HG03045 (cell line): Measurements from ENCODE around the gene RUSF1.
A peak's percentile ranks its signal among the peaks of the same experiment; 100 is the strongest.

Source experiments
- ATAC-seq: cut with Tn5 transposase; IDR thresholded peaks from one replicate; pipeline ENCODE4 v1.9.1; 2021; ENCODE audit warnings: mild to moderate bottlenecking, moderate library complexity; ENCODE audit not compliant: unreplicated experiment

Gene RUSF1

DNA sequence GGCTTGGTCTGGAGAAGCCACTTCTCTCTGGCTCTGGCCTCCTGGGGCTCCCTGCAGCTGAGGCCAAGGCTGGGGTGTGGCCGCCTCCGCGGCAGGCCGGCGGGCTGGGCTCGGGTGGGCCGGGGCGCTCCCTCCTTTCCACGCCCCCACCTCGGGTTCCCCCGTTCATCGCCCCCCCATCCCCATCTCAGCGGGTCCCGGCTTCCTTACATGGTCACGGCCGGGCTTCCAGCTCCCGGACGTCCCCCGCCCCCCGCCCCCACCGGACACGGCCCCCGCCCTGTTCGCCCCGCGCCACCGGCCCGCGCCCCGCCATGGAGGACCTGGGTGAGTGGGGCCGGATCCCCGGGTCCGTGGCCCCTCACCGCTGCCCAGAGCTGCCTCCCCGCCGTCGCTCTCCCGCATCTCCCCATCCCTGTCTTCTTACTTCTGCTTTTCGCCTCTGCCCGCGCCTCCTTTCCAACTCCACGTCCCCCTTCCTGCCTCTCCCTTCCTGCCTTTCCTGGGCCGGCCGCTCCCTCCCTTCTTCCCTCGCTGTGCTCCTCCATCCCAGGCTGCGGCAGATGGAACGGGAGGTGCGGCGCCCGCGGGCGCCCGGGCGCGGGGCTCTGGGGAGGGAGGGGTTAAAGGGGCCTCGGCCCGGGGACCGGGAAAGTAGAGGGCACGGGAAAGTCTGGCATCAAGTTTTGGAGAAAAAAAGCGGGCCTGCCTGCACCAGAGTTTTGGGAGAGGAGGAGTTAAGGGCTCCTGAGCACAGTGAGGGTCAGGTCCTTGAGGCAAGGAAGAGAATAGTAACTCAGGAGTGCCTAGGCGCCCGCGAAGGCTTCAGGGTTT, 36.1 kb downstream of the RUSF1 start, which contains the start of gene TGFB1I1:
Gene TGFB1I1, plus strand, starts transcription at position 278 of the 834 bp plus-strand sequence. Its CDS starts 37 bp downstream, at position 315.
- no peak for ATAC-seq

DNA sequence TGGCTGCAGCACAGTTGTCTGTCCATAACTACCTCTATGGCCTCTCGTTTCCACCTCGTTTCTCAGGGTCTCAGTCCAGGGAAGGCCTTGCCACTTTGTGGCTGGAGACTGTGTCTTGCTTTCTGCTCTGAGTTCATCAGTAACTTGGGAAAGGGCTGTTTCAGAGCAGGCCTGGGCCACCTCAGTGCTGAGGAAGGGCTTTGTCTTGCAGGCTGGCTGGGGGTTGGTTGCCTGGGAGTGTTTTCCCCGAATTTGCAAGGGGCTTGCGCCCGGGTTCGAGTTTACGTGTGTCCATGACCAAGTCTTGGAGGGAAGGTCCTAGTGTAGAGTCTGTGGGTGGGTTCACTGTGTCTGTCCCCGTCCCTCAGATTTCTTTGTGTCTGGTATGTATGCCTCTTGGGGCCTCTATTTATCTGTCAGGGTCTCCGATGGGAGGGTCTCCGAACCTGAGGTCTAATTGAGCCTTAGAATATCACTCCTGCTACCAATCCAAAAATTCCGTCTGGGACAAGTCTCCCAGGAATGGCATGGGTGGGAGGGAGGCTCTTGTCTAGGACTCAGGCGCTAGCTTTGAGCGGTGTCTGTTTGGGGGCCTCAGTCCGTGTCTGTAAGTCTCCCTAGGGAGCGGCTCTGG, 36.8 kb downstream of the RUSF1 start:
- ATAC-seq: no peak

DNA sequence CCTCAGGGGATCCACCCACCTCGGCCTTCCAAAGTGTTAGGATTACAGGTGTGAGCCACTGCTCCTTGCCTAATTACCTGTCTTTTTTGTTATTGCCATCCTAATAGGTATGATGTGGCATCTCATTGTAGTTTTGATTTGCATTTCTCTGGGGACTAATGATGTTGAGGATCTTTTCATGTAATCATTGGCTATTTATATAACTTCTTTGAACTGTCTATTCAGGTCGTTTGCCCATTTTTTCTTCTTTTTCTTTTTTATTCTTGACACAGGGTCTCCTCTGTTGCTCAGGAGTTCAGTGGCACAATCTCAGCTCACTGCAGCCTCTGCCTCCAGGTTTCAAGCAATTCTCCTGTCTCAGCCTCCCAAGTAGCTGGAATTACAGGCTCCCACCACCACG, 37.6 kb downstream of the RUSF1 start:
- ATAC-seq: no peak

DNA sequence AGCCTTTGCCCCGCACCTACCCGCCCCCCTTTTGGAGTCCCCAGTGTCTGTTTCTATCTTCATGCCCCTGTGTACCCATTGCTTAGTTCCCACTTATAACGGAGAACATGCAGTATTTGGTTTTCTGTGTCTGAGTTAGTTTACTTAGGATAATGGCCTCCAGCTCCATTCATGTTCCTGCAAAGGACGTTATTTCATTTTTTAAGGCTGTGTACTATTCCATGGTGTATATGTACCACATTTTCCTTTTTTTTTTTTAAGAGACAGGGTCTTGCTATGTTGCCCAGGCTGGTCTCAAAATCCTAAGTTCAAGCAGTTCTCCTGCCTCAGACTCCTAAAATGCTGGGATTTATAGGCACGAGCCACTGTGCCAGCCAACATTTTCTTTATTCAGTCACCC, 40.3 kb downstream of the RUSF1 start:
- no peak for ATAC-seq

DNA sequence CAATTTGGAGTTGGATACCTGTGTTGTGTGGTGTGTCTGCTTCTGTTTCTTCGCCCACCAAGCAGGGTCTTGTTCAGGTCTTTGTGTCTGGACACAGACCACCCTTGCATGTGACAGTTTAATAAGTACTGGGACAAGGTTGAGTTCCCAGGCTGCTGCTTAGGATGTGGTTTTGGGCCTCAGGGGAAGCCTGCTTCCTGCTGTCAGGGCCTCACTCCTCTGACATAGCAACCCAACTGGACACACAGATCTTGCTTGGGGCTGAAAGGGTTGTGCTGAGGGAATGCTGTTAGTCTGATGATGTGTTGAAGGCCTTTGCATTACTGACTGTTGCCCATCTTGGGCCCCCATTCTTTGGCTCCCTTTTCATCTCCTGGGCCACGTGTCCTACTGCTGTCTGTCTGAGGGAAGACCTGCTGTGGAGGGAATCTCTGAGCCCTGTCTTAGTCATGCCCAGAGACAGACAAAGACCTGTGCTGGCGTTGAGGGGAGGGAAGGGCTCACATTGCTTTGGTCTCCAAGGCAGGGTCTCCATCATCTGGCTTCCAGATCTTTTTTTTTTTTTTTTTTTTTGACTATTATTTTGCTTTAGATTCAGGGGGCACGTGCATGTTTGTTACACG, 40.9 kb downstream of the RUSF1 start:
- no peak for ATAC-seq

DNA sequence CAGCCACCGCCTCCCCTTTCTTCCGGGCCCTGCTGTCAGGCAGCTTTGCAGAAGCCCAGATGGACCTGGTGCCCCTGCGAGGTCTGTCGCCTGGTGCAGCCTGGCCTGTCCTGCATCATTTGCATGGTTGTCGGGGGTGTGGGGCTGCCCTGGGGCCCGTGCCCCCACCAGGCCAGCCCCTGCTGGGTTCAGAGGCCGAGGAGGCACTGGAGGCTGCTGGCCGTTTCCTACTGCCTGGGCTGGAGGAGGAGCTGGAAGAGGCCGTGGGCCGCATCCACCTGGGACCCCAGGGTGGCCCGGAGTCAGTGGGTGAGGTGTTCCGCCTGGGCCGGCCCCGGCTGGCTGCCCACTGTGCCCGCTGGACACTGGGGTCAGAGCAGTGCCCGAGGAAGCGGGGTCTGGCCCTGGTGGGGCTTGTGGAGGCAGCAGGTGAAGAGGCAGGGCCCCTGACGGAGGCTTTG, 41.8 kb downstream of the RUSF1 start:
- ATAC-seq: no peak

DNA sequence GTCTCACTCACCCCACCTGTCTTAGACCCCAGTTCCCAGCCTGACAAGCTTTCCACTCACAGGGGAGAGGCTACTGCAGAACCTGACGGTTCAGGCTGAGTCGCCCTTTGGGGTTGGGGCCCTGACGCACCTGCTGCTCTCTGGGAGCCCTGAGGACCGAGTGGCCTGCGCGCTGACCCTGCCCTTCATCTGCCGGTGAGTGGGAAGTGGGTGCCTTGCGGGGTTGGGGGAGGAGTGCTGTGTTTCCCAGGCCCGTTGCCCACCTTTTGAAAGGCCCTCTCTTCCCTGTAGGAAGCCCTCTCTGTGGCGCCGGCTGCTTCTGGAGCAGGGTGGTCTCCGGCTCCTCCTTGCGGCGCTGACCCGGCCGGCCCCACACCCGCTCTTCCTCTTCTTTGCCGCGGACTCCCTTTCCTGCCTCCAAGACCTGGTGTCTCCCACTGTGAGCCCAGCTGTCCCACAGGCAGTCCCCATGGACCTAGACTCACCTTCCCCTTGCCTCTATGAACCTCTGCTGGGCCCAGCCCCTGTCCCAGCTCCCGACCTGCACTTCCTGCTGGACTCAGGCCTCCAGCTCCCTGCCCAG, 42.3 kb downstream of the RUSF1 start:
- ATAC-seq: no peak

DNA sequence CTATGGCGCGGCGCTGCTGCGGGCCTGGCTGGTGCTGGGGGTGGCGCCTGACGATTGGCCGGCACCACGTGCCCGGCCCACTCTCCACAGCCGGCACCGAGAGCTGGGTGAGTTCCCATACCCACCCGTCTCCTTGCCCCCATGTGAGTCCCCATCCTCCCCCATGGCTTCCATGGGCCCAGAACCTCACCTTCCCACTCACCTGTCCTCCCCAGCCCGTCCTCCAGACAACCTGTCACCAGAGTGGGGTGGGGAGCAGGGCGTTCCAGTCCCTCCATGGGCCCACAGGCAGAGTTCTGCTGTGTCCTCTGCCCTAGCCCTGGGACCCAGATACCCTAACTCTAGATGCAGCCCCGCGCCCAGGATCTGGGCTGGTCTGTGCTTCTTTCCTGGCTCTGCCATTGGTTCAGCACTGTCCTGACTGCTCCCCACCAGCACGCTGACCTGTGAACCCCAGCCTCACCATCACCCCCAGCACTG, 43.4 kb downstream of the RUSF1 start:
- no peak for ATAC-seq

DNA sequence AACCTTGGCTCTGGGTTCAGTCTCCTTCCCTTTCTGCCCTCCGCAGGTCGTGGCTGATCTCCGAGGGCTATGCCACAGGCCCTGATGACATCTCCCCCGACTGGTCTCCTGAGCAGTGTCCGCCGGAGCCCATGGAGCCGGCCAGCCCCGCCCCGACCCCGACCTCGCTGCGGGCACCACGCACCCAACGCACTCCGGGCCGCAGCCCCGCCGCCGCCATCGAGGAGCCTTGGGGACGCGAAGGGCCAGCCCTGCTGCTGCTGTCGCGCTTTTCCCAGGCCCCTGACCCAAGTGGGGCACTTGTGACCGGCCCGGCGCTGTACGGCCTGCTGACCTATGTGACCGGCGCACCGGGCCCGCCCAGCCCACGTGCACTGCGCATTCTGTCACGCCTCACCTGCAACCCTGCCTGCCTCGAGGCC, 43.8 kb downstream of the RUSF1 start:
- no peak for ATAC-seq

DNA sequence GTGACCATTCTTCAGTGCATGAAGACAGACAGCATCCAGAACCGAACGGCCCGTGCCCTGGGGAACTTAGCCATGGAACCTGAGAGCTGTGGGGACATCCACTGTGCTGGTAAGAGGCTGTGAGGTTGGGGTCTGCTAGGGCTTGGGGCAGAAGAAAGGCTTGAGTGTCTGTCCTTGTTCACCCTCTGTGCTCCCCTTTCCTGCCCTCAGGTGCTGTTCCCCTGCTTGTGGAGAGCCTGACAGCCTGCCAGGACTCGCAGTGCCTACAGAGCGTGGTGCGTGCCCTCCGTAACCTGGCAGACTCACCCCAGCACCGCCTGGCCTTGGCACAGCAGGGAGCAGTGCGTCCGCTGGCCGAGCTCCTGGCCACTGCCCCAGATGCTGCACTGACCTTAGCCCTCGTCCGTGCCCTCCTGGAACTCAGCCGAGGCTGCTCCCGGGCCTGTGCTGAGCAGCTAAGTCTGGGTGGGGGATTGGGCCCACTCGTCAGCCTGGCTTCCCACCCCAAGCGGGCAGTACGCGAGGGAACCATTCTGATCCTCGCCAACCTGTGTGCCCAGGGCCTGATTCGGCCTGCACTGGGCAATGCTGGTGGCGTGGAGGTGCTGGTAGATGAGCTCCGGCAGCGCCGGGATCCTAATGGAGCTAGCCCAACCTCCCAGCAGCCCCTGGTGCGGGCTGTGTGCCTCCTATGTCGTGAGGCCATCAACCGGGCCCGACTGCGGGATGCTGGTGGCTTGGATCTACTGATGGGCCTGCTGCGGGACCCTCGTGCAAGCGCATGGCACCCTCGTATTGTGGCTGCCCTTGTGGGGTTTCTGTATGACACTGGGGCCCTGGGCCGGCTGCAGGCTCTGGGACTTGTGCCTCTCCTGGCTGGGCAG, 46.0 kb downstream of the RUSF1 start:
- ATAC-seq: no peak

DNA sequence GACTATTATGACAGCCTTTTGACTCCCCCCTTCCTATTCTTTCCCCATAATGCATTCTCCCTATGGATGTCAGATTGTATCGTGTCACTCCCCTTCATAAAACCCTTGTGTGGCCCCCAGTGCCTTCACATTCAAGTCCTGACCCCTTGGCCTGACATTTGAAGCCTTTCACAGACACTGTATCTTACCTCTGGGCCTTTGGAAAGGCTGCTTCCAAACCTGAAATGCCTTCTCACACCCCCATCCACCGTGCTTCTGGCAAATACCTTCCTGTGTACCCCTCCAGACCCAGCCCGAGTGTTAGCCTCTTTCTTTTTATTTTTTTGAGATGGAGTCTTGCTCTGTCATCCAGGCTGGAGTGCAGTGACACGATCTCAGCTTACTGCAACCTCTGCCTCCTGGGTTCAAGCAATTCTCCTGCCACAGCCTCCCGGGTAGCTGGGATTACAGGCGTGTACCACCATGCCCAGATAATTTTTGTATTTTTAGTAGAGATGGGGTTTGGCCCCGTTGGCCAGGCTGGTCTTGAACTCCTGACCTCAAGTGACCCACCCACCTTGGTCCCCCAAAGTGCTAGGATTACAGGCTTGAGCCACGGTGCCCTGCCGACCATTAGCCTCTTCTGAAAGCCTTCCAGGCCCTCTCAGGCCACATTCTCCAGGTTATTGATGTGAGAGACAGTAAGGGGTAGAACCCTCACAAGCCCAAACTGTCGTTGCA, 46.8 kb downstream of the RUSF1 start:
- no peak for ATAC-seq

DNA sequence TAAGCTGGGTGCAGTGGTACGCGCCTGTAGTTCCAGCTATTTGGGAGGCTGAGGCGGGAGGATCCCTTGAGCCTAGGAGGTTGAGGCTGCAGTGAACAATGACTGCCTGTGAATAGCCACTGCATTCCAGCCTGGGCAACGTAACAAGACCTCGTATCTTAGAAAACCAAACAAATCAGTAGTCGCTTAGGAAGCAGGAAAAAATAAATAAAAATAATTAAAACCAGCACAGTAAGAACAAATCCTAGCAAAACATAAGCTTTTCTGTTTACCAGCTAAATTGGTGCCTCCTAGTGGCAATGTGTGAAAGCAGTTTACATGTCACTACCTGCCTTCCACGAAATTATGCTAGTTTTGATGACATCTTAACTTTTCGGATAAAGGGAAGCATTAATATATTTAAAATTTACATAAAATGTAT, 47.6 kb downstream of the RUSF1 start:
- no peak for ATAC-seq

DNA sequence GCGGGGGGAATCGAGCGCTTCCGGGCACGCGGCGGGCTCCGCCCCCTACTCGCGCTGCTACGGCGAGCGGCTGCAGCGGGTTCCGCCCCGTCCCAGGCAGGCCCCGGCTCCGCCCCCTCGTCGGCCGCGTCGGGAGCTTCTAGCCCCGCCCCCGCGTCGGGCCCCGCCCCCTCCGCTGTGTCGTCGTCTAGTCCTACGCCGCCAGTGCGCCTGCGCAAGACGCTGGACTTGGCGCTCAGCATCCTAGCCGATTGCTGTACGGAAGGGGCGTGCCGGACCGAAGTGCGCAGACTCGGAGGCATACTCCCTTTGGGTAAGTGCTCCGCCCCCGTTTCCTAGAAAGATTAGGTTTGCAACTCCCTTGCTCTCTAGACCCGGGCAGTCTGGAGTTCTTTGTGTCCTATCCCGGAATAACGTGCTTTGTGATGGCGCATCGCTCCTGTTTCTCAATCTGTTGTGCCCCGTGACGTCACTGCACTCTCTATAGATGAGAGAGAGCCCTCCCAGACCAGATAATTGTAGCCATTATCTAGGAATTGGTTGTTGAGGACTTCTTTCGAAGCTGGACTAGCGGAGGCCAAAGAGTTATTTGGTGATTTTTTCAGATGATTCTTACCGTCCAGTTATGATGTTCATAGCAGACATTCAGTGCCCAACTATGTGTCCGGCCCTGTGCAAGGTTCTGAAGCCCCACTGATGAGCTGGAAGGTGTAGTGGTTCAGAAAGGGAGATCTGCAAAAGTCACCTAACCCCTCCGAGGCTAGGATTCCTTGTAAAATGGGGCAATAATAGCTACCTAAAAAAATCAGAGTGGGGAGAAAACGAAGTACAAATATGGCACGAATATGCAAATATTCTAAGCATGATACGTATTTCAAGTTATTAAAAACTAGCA, 48.3 kb downstream of the RUSF1 start:
- peak; percentile 70 for ATAC-seq

DNA sequence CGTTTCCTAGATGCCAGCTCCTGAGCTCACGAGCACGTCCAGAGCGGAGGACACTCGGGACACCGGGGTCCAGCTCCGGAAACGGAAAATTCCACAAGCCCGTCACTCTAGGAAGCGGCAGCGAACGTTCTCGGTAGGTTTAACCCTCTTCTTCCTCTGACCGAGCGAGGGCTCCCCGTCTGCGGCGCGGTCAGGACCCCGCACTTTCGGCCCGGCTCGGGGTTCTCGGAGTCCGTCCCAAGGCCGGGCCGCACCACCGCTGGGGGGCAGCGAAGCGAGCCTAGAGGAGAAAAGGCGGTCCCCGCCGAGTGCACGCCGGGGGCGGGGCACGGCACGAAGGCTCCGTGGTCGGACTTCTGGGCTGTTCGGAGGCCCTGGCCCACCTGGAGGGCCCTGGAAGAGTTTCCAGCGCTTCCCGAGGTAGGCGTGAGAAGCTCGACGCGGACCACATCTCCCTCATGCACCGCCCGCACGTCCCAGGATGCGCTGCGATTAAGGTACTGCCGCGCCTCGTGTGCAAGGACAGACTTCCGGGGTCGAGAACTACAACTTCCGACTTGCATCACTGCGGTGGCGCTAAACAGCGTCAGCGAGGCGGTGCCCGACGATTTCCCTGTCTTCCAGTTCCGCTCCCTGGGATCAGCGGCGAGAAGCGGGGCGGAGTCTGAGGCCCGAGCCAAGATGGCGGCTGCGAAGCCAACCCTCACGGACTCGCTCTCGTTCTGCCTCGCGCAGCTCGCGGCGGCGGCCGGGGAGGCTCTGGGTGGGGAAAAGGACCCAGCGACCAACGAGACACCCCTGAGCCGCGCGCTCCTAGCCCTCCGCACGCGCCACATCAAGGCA, 49.1 kb downstream of the RUSF1 start, which contains the start of gene ARMC5:
Gene ARMC5, plus strand, starts transcription at position 658 of the 843 bp plus-strand sequence. Its CDS starts 24 bp downstream, at position 682.
- ATAC-seq: peak; percentile 80

DNA sequence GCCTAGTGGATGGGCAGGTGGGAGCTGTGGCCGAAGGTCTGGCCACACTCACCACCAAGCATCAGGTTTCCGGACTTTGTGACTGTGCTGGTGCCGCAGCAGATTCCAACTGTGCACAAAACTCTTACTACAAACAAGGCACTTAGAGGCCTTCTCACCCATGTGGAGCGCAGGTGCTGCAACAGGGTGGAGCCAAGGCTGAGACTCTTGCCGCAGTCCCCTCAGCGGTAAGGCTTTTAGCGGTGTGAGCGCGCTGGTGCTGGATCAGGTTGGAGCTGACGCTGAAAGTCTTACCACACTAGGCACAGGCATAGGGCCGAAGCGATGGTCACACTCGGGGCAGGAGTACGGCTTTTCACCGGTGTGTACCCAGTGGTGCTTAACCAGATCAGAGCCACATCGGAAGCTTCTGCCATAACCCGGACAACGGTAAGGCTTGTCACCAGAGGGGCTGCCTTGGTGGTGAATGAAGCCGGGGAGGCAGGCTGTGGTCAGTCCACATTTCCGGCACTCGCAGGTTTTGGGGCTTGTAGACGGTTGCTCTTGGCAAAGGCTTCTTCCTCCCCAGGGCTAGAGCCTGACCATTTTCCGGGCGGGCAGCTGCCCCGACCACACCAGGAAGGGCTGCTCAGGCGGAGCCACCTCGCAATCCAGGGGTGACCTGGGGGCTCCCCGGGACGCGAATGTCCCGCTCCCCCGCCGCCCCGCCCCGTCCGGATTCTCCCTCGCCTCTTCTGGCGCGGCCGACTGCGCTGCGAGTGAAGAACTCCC, 49.9 kb downstream of the RUSF1 start:
- peak; percentile 2 for ATAC-seq

DNA sequence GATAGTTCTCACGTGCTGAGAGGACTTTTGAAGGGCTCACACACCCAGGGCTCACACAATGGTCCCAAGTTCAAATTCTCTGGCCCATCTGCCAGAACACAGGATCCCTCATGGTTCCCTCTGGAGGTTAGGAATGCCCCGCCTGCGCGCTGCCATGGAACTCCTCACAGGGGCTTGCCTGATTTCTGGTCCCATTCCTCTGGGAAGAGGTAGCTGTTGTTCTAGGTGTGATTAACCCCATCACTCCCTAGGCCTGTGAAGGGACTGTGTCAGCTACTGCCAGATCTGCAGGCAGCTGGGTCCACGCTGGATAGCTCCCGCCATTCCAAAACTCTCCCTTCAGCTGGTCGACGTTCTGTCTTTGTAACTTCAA, 51.2 kb downstream of the RUSF1 start:
- no peak for ATAC-seq
